Suprapubic skin (tissue), 3 donors: Measurements from ENCODE around the gene HIBADH.

Experiments used
- POLR2A ChIP-seq, 2 donors: fragments of 450-650 bp; IDR thresholded peaks; one replicate each; pipeline ENCODE4 v1.6.1; 2017; ENCODE audit warnings: antibody characterized with exemption in 2 of 2, mild to moderate bottlenecking in 2 of 2, moderate library complexity in 2 of 2
- TF ChIP-seq, protein P1 (sequence below), 2 donors: fragments of 200-600 bp in 1 of 2; fragments of 450-650 bp in 1 of 2; sonication (generic) in 1 of 2; IDR thresholded peaks; one replicate each; pipeline ENCODE4 v1.5.1; 2016 to 2019; ENCODE audit warnings: antibody characterized with exemption in 2 of 2, mild to moderate bottlenecking in 1 of 2, moderate library complexity in 1 of 2

DNA sequence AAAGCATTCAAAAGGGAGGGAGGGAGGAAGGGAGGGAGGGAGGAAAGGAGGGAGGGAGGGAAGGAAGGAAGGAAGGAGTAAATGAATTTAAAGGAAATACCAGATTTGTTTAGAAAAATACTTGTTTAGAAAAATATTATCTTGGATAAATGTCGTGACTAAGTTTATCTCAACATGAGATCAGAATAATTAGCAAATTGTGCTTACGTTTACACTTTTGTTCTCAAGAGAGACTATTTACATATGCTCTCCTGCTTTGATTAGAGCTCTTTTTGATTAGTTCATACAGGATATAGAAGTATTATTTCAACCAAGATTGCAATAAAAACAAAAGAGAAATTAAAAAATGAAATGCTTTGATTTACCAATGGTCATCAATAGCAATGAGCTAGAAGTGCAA, 186.2 kb downstream of the HIBADH start:
- TF ChIP-seq, protein P1, sequence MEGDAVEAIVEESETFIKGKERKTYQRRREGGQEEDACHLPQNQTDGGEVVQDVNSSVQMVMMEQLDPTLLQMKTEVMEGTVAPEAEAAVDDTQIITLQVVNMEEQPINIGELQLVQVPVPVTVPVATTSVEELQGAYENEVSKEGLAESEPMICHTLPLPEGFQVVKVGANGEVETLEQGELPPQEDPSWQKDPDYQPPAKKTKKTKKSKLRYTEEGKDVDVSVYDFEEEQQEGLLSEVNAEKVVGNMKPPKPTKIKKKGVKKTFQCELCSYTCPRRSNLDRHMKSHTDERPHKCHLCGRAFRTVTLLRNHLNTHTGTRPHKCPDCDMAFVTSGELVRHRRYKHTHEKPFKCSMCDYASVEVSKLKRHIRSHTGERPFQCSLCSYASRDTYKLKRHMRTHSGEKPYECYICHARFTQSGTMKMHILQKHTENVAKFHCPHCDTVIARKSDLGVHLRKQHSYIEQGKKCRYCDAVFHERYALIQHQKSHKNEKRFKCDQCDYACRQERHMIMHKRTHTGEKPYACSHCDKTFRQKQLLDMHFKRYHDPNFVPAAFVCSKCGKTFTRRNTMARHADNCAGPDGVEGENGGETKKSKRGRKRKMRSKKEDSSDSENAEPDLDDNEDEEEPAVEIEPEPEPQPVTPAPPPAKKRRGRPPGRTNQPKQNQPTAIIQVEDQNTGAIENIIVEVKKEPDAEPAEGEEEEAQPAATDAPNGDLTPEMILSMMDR (IDR thresholded peaks at IDR 0.05), result no peak
- no peak for TF ChIP-seq POLR2A (IDR thresholded peaks at IDR 0.05)
